BLaER1 treated with 17β-estradiol and CSF1 and Interleukin-3, amounts not matched to agents 10 nM and 100 nM (cell line): ENCODE data around the gene MUC5AC.

Experiments
- H3K27ac ChIP-seq, 11 experiments: shearing (Covaris generic); formaldehyde crosslinking; 2 replicates each; pipeline ENCODE4 v1.8.1; 2022
- H3K27me3 ChIP-seq, 11 experiments: shearing (Covaris generic); formaldehyde crosslinking; 2 replicates each; pipeline ENCODE4 v1.8.1; 2022
- H3K36me3 ChIP-seq, 11 experiments: shearing (Covaris generic); formaldehyde crosslinking; 2 replicates each; pipeline ENCODE4 v1.8.1; 2022
- H3K4me1 ChIP-seq, 10 experiments: shearing (Covaris generic); formaldehyde crosslinking; 2 replicates each; pipeline ENCODE4 v1.8.1; 2022
- H3K4me2 ChIP-seq, 11 experiments: shearing (Covaris generic); formaldehyde crosslinking; 2 replicates each; pipeline ENCODE4 v1.8.1; 2022
- H3K4me3 ChIP-seq, 10 experiments: shearing (Covaris generic); formaldehyde crosslinking; 2 replicates each; pipeline ENCODE4 v1.8.1; 2022
- H3K9ac ChIP-seq, 11 experiments: shearing (Covaris generic); formaldehyde crosslinking; 2 replicates each; pipeline ENCODE4 v1.8.1; 2022
- H3K9me3 ChIP-seq, 11 experiments: shearing (Covaris generic); formaldehyde crosslinking; replicated peaks in 1 of 11; 2 replicates each; pipeline ENCODE4 v1.8.1; 2022
- H4K20me1 ChIP-seq, 11 experiments: shearing (Covaris generic); formaldehyde crosslinking; 2 replicates each; pipeline ENCODE4 v1.8.1; 2022
- Cebpa-rat ChIP-seq, 11 experiments: shearing (Covaris generic); IDR thresholded peaks; 2 replicates each; pipeline ENCODE4 v1.8.1; 2022

The MUC5AC gene

DNA sequence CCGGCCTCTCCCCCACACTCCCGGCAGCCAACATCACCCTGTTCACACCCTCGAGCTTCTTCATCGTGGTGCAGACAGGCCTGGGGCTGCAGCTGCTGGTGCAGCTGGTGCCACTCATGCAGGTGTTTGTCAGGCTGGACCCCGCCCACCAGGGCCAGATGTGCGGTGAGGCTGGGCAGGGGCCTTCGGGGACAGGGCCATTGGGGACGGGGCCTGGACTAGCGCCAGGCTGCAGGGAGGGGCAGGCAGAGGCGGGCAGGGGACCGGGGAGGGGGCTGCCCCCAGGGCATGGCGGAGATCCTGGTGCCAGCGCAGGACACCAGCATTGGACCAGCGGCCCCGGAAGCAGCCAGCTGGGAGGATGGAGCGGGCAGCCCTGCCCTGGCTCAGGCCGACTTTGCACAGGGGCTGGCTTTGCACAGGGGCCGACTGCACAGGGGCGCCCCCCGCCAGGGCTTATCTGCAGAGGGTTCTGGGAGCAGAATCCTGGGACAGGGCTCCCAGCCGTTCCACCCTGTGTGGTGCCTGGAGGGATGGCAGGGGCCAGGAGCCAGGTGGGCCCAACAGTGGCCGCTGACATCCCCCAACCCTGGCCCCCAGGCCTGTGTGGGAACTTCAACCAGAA lies 73.8 kb downstream of the MUC5AC start:
- Histone ChIP-seq H3K4me2 (peak overlapping the region in 7 of 11 experiments; percentile 28 to 70 (median 44); a peak in 10 of 22 replicates), H4K20me1 (peaks cover 0 to 62% (median 2%) of the 10 kb centered on the region in 11 experiments; a peak in 9 of 22 replicates), H3K4me1 (peaks cover 0 to 24% (median 8%) of the 10 kb centered on the region in 10 experiments; a peak in 8 of 20 replicates), H3K9me3 (no peaks in the 10 kb centered on the region), H3K4me3 (no peak overlapping the region), H3K27ac (no peak overlapping the region), H3K36me3 (no peaks in the 10 kb centered on the region), H3K27me3 (peaks cover 0 to 24% (median 16%) of the 10 kb centered on the region in 11 experiments; a peak in 13 of 22 replicates), H3K9ac (no peak overlapping the region)
- no peak for TF ChIP-seq Cebpa-rat (IDR thresholded peaks at IDR 0.05)

DNA sequence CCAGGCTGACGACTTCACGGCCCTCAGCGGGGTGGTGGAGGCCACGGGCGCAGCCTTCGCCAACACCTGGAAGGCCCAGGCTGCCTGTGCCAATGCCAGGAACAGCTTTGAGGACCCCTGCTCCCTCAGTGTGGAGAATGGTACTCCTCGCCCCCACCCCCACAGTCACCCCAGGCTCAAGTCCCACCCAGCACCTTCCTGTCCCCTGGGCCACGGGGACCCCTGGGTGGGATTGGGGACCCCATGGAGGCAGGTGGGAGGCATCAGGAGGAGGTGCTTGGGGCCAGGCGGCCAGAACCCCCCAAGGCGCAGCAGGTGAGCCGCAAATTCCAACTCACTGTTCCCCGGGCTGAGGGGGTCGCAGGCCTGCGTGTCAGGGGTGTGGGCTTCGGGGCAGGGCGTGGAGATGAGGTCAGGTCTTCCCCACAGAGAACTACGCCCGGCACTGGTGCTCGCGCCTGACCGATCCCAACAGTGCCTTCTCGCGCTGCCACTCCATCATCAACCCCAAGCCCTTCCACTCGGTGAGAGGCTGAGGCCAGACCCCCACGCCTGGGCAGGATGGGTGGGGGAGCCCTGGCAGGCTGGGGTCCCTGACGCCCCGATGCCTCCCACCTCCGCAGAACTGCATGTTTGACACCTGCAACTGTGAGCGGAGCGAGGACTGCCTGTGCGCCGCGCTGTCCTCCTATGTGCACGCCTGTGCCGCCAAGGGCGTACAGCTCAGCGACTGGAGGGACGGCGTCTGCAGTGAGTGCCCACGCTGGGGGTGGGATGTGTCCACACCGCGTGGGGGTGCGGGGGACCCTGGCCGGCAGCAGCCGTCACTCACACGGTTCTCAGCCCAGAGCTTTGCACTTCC lies 74.5 kb downstream of the MUC5AC start:
- no peak for TF ChIP-seq Cebpa-rat (IDR thresholded peaks at IDR 0.05)
- Histone ChIP-seq H3K4me1 (peaks cover 0 to 24% (median 8%) of the 10 kb centered on the region in 10 experiments; a peak in 8 of 20 replicates), H3K4me3 (no peak overlapping the region), H3K36me3 (no peaks in the 10 kb centered on the region), H3K9ac (no peak overlapping the region), H3K27ac (no peak overlapping the region), H3K9me3 (no peaks in the 10 kb centered on the region), H4K20me1 (peaks cover 0 to 69% (median 4%) of the 10 kb centered on the region in 11 experiments; a peak in 9 of 22 replicates), H3K4me2 (peak overlapping the region in 1 of 11 experiments; percentile 70; a peak in 4 of 22 replicates), H3K27me3 (peaks cover 0 to 29% (median 21%) of the 10 kb centered on the region in 11 experiments; a peak in 15 of 22 replicates)

DNA sequence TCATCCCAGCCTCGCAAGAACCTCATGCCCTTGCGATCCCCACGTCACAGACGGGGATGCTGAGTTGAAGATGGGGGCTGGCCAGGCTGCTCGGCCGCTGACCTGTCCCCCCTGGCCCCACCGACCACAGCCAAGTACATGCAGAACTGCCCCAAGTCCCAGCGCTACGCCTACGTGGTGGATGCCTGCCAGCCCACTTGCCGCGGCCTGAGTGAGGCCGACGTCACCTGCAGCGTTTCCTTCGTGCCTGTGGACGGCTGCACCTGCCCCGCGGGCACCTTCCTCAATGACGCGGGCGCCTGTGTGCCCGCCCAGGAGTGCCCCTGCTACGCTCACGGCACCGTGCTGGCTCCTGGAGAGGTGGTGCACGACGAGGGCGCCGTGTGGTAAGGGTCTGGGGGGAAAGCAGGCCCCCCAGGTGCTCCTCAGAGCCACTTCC lies 75.1 kb downstream of the MUC5AC start:
- Histone ChIP-seq H3K27ac (no peak overlapping the region), H3K27me3 (peaks cover 0 to 32% (median 21%) of the 10 kb centered on the region in 11 experiments; a peak in 15 of 22 replicates)

DNA sequence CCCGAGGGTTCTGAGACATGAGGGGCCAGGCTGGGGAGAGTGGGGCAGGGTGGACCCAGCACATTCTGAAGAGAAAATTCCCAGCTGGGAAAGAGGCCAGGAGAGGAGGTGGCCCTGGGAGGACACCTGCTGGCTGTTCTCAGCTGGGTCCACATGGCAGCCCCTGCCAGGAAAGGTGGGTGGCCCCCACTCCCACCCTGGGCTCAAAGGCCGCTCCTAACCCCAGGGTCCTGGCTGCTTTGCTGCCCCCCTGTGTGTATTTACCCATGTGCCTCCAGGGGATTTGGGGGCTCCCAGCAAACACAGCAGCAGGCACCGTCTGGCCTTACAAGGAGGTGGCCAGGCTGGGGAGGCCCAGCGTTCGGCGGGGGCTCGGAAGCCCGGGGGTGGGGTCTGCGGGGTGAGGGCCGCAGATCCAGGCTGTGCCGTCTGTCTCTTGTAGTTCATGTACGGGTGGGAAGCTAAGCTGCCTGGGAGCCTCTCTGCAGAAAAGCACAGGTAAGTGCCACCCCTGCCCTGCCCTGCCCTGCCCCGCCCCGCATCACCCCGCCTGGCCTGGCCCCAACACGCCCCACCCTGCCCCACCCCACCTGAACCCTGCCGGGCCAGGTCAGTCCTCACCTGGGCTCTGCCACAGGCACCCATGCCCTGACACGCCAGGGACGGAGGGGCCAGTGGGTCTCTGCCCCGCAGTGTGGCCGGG lies 75.7 kb downstream of the MUC5AC start:
- H3K27ac ChIP-seq = no peak overlapping the region
- peaks cover 0 to 57% (median 4%) of the 10 kb centered on the region in 11 experiments; a peak in 9 of 22 replicates for H4K20me1 ChIP-seq
- peaks cover 0 to 32% (median 21%) of the 10 kb centered on the region in 11 experiments; a peak in 15 of 22 replicates for H3K27me3 ChIP-seq
- H3K4me1 ChIP-seq = peaks cover 0 to 19% (median 8%) of the 10 kb centered on the region in 10 experiments; a peak in 8 of 20 replicates
- H3K9me3 ChIP-seq = no peaks in the 10 kb centered on the region
- TF ChIP-seq Cebpa-rat (IDR thresholded peaks at IDR 0.05) = no peak
- H3K36me3 ChIP-seq = no peaks in the 10 kb centered on the region
- no peak overlapping the region for H3K4me3 ChIP-seq
- H3K9ac ChIP-seq = no peak overlapping the region
- no peak overlapping the region for H3K4me2 ChIP-seq

More for the DNA sequence above, 75.1 kb downstream of the MUC5AC start:
- Histone ChIP-seq H3K36me3 (no peaks in the 10 kb centered on the region), H3K9ac (no peak overlapping the region), H3K4me3 (no peak overlapping the region), H3K4me2 (no peak overlapping the region), H3K4me1 (peaks cover 0 to 23% (median 8%) of the 10 kb centered on the region in 10 experiments; a peak in 8 of 20 replicates), H4K20me1 (peaks cover 0 to 62% (median 4%) of the 10 kb centered on the region in 11 experiments; a peak in 9 of 22 replicates), H3K9me3 (no peaks in the 10 kb centered on the region)
- TF ChIP-seq Cebpa-rat (IDR thresholded peaks at IDR 0.05) = no peak

DNA sequence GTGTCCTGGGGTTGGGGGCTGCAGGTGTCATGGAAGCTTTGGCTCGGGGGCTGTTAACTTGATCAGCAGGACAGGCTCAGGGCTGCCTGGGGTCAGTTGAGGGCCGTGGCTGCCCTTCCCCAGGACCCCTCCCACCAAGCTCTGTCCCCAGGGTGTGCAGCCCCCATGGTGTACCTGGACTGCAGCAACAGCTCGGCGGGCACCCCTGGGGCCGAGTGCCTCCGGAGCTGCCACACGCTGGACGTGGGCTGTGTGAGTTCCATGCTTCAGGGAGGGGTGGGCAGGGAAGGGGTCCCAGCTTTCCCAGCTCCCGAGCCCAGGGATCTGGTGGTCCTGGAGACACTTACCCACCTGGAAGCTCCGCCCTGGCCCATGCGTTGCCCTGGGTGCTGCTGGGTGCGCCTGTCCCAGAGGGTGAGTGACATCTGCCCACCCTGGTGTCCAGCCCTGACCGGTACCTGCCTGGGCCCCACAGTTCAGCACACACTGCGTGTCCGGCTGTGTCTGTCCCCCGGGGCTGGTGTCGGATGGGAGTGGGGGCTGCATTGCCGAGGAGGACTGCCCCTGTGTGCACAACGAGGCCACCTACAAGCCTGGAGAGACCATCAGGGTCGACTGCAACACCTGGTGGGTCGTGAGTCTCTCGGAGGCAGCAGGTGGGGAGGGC lies 76.4 kb downstream of the MUC5AC start:
- Histone ChIP-seq H3K4me2 (no peak overlapping the region), H4K20me1 (peaks cover 0 to 55% (median 4%) of the 10 kb centered on the region in 11 experiments; a peak in 10 of 22 replicates), H3K27ac (no peak overlapping the region), H3K27me3 (peaks cover 0 to 32% (median 21%) of the 10 kb centered on the region in 11 experiments; a peak in 15 of 22 replicates), H3K9me3 (no peaks in the 10 kb centered on the region), H3K4me1 (peaks cover 0 to 19% (median 8%) of the 10 kb centered on the region in 10 experiments; a peak in 8 of 20 replicates), H3K36me3 (no peaks in the 10 kb centered on the region), H3K9ac (no peak overlapping the region), H3K4me3 (no peak overlapping the region)
- no peak for TF ChIP-seq Cebpa-rat (IDR thresholded peaks at IDR 0.05)

DNA sequence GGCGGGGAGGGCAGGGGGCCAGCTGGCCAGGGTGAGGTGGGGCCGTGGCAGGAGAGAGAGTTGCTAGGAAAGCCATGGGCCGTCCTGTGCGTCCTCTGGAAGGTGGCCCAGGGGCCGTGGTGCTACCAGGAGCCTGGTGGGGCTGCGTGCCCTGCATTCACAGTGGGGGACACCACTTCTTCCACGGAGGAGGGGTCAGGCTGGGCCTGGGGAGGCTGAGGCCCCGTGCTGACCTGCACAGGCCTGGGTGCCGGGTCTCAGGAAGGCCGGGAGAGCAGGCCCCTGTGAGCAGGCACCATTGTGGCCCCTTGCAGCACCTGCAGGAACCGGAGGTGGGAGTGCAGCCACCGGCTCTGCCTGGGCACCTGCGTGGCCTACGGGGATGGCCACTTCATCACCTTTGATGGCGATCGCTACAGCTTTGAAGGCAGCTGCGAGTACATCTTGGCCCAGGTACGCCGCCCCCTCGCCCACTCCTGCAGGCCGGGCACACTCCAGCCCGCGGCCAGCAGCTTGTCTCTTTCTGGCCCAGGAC lies 77.1 kb downstream of the MUC5AC start:
- no peak overlapping the region for H3K9ac ChIP-seq
- no peak overlapping the region for H3K27ac ChIP-seq
- H3K4me1 ChIP-seq = peaks cover 0 to 19% (median 8%) of the 10 kb centered on the region in 10 experiments; a peak in 8 of 20 replicates
- H3K27me3 ChIP-seq = peaks cover 0 to 32% (median 21%) of the 10 kb centered on the region in 11 experiments; a peak in 15 of 22 replicates
- no peak overlapping the region for H3K4me3 ChIP-seq
- no peak for TF ChIP-seq Cebpa-rat (IDR thresholded peaks at IDR 0.05)
- H3K4me2 ChIP-seq = no peak overlapping the region
- H3K9me3 ChIP-seq = no peaks in the 10 kb centered on the region
- no peaks in the 10 kb centered on the region for H3K36me3 ChIP-seq
- H4K20me1 ChIP-seq = peaks cover 0 to 48% (median 4%) of the 10 kb centered on the region in 11 experiments; a peak in 10 of 22 replicates

DNA sequence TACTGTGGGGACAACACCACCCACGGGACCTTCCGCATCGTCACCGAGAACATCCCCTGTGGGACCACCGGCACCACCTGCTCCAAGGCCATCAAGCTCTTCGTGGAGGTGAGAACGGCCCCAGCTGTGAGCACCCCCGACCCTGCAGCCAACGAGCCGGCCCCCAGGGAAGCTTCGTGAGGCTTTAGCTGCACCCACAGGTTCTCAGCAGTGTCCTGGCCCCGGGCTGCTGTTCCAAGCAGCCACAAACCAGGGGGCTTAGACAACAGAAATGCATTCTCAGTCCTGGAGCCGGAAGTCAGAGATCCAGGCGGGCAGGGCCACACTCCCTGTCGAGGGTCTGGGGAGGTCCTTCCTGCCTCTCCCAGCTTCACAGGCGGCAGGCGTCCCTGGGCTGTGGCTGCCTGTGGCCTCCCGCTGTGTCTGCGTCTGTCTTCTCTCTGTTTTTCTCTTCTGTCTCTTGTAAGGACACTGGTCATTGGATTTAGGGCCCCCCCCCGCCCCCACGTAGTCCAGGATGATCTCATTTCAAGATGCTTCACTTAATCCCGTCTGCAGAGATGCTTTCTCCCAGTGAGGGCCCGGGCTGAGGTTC lies 77.7 kb downstream of the MUC5AC start:
- H3K9ac ChIP-seq = no peak overlapping the region
- no peak for TF ChIP-seq Cebpa-rat (IDR thresholded peaks at IDR 0.05)
- no peak overlapping the region for H3K4me3 ChIP-seq
- no peaks in the 10 kb centered on the region for H3K36me3 ChIP-seq
- no peaks in the 10 kb centered on the region for H3K9me3 ChIP-seq
- no peak overlapping the region for H3K27ac ChIP-seq
- H3K4me2 ChIP-seq = no peak overlapping the region
- H3K4me1 ChIP-seq = peaks cover 0 to 19% (median 8%) of the 10 kb centered on the region in 10 experiments; a peak in 8 of 20 replicates
- peaks cover 0 to 43% (median 4%) of the 10 kb centered on the region in 11 experiments; a peak in 10 of 22 replicates for H4K20me1 ChIP-seq
- H3K27me3 ChIP-seq = peaks cover 0 to 32% (median 21%) of the 10 kb centered on the region in 11 experiments; a peak in 15 of 22 replicates
